NB4 (cell line): Measurements from ENCODE around the gene GPR151.

Experiments
- MYC ChIP-seq: IDR thresholded peaks from 2 replicates; pipeline ENCODE4 v1.6.1; 2011; ENCODE audit warnings: low read depth, low read length
- POLR2A ChIP-seq: IDR thresholded peaks from 2 replicates; pipeline ENCODE4 v1.6.1; 2011; ENCODE audit warnings: mild to moderate bottlenecking; ENCODE audit not compliant: insufficient read length; ENCODE audit errors: extremely low read depth
- TF ChIP-seq, protein P1 (sequence below): IDR thresholded peaks from one replicate; pipeline ENCODE4 v1.5.1; 2012; ENCODE audit warnings: low read depth, low read length

DNA sequence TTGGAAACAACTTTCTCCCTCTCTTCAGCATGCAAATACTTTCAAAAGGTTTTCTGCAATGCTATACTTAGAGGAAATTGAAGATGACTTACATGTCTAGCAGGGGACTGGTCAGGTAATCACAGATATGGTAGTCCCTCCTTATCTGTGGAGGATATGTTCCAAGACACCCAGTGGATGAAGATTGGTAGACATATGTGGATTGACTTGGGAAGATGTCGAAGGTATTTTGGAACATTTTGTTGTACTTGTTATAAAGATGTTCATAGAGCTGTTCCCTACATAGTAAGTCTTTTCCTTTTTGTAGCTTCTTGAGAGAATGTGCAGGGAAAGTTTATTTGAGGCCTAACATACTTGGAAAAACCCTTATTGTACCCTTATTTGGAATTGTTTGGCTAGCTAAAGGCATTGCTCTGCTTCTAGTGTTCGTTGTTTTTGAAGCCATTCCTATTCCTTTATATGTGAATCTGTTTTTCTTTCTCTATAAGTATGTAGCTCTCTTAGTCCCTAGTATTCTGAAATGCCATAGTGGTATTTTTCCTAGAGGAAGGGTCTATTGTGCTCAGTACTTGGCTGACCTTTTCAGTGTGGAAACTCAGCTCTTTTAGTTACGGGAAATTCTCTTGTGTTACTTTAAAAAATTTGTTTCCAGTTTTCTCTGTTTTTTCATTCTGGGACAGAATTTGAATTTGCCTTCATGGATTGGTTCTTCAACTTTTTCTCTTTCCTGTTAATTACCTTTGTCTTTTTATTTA, 25.7 kb downstream of the GPR151 start:
- TF ChIP-seq, protein P1, sequence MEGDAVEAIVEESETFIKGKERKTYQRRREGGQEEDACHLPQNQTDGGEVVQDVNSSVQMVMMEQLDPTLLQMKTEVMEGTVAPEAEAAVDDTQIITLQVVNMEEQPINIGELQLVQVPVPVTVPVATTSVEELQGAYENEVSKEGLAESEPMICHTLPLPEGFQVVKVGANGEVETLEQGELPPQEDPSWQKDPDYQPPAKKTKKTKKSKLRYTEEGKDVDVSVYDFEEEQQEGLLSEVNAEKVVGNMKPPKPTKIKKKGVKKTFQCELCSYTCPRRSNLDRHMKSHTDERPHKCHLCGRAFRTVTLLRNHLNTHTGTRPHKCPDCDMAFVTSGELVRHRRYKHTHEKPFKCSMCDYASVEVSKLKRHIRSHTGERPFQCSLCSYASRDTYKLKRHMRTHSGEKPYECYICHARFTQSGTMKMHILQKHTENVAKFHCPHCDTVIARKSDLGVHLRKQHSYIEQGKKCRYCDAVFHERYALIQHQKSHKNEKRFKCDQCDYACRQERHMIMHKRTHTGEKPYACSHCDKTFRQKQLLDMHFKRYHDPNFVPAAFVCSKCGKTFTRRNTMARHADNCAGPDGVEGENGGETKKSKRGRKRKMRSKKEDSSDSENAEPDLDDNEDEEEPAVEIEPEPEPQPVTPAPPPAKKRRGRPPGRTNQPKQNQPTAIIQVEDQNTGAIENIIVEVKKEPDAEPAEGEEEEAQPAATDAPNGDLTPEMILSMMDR = no peak
- no peak for TF ChIP-seq MYC
- TF ChIP-seq POLR2A = no peak
